Thyroid gland (tissue), 4 donors: ENCODE measurements around the gene NSFL1C. TPM values are rescaled to one million over a fixed set of nuclear protein-coding genes. Genes with fewer than 3 reads are reported as not detected.

ENCODE experiments used
- DNase-seq, 2 donors: peaks; one replicate each; pipeline ENCODE4 v3.0.0-alpha.2; 2019
- H3K27ac ChIP-seq, 3 donors: fragments of 200-600 bp; sonication (generic); 1 replicate in 2 of 3; 2 replicates in 1 of 3; pipeline ENCODE4 v1.5.1; 2016 to 2019; ENCODE audit warnings: mild to moderate bottlenecking in 1 of 3, moderate library complexity in 1 of 3
- H3K27me3 ChIP-seq: fragments of 200-600 bp; sonication (generic); one replicate; pipeline ENCODE4 v1.5.1; 2019
- H3K36me3 ChIP-seq, 2 donors: fragments of 200-600 bp; sonication (generic); one replicate each; pipeline ENCODE4 v1.5.1; 2016 to 2019
- H3K4me1 ChIP-seq, 2 donors: fragments of 200-600 bp; sonication (generic); one replicate each; pipeline ENCODE4 v1.5.1; 2017 to 2019
- H3K4me3 ChIP-seq, 3 donors: fragments of 200-600 bp; sonication (generic); replicated peaks in 1 of 3; 1 replicate in 2 of 3; 2 replicates in 1 of 3; pipeline ENCODE4 v1.5.1; 2016; ENCODE audit warnings: mild to moderate bottlenecking in 1 of 3
- H3K9me3 ChIP-seq: fragments of 200-600 bp; sonication (generic); one replicate; pipeline ENCODE4 v1.5.1; 2017
- POLR2A ChIP-seq, 2 donors: fragments of 450-650 bp; IDR thresholded peaks; one replicate each; pipeline ENCODE4 v1.6.1; 2017; ENCODE audit warnings: antibody characterized with exemption in 2 of 2, mild to moderate bottlenecking in 2 of 2, moderate library complexity in 1 of 2
- WGBS, 2 donors: methylation state at CpG; one replicate each; pipeline ENCODE4 v1.1.5; 2017; 5-methylcytosine and 5-hydroxymethylcytosine counted together
- intact Hi-C: fragments of 100-400 bp; cut with DNase I; formaldehyde crosslinking; loops from one replicate; pipeline ENCODE4 v1.15.1; 2023
- total RNA-seq, 4 donors: library from RNA; depleted of rRNA; stranded (reverse); fragments of >200 nt; gene quantifications; one replicate each; pipeline ENCODE4 v1.2.3, GENCODE V29; 2016
- TF ChIP-seq, protein P1 (sequence below), 6 experiments: fragments of 200-600 bp in 3 of 6; fragments of 450-650 bp in 3 of 6; sonication (generic) in 3 of 6; IDR thresholded peaks; one replicate each; pipeline ENCODE4 v1.5.1; 2016 to 2019; ENCODE audit warnings: antibody characterized with exemption in 6 of 6, mild to moderate bottlenecking in 2 of 6, inconsistent platforms in 1 of 6, moderate library complexity in 1 of 6

The NSFL1C gene
- total RNA-seq, 4 donors from 2014 or later = 42.2 to 51.3 (median 48.8) TPM

DNA sequence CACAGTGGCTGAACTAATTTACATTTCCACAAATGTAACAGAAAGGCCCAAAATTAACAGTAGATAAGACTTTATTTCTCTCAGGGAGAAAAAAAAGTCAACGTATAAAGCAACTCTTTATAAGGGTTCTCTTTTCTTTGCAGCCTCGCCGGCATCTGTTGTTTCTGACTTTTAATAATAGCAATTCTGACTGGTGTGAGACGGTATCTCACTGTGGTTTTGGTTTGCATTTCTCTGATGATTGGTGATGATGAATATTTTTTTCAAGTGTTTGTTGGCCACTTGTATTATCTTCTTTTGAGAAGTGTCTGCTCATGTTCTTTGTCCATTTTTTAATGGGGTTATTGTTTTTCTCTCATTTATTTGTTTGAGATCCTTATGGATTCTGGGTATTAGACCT lies 46.6 kb downstream of the NSFL1C start:
- intact Hi-C loops = no loop called here
- Histone ChIP-seq H3K4me3 (no peak overlapping the region), H3K27me3 (no peaks in the 10 kb centered on the region), H3K36me3 (no peaks in the 10 kb centered on the region), H3K9me3 (no peaks in the 10 kb centered on the region), H3K4me1 (no peaks in the 10 kb centered on the region), H3K27ac (no peak overlapping the region)
- no peak for DNase-seq
- 95% methylated on average over 4 of the region's 4 CpGs for WGBS, 2 donors
- TF ChIP-seq, protein P1, sequence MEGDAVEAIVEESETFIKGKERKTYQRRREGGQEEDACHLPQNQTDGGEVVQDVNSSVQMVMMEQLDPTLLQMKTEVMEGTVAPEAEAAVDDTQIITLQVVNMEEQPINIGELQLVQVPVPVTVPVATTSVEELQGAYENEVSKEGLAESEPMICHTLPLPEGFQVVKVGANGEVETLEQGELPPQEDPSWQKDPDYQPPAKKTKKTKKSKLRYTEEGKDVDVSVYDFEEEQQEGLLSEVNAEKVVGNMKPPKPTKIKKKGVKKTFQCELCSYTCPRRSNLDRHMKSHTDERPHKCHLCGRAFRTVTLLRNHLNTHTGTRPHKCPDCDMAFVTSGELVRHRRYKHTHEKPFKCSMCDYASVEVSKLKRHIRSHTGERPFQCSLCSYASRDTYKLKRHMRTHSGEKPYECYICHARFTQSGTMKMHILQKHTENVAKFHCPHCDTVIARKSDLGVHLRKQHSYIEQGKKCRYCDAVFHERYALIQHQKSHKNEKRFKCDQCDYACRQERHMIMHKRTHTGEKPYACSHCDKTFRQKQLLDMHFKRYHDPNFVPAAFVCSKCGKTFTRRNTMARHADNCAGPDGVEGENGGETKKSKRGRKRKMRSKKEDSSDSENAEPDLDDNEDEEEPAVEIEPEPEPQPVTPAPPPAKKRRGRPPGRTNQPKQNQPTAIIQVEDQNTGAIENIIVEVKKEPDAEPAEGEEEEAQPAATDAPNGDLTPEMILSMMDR (IDR thresholded peaks at IDR 0.05) = no peak
- no peak for TF ChIP-seq POLR2A (IDR thresholded peaks at IDR 0.05)

DNA sequence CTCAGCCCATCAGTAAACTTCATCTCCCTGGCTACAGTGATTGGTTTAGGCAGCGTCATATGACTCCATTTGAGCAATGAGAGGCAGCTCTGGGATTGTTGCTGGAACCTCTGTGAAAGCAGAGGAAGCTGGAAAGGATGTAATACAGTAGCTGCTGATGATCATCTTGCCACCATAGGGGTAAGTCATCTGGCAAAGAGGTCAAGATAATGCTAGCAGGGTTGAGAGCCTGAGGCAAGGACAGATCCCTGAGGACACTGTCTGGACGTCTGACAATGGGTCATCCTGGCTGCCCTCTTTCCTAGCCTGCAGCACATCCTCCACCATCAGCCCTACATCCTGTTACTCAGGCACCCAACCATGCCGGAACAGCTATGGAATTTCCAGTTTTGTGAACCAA lies 48.3 kb downstream of the NSFL1C start:
- H3K36me3 ChIP-seq = no peaks in the 10 kb centered on the region
- H3K27me3 ChIP-seq = no peaks in the 10 kb centered on the region
- H3K4me3 ChIP-seq = no peak overlapping the region
- no peaks in the 10 kb centered on the region for H3K4me1 ChIP-seq
- WGBS, 2 donors = 49 to 61% methylated on average over 3 of the region's 3 CpGs
- no peak overlapping the region for H3K27ac ChIP-seq
- TF ChIP-seq, protein P1 (IDR thresholded peaks at IDR 0.05) = no peak
- no peak for TF ChIP-seq POLR2A (IDR thresholded peaks at IDR 0.05)
- intact Hi-C loops = no loop called here
- H3K9me3 ChIP-seq = no peaks in the 10 kb centered on the region
- DNase-seq = no peak

DNA sequence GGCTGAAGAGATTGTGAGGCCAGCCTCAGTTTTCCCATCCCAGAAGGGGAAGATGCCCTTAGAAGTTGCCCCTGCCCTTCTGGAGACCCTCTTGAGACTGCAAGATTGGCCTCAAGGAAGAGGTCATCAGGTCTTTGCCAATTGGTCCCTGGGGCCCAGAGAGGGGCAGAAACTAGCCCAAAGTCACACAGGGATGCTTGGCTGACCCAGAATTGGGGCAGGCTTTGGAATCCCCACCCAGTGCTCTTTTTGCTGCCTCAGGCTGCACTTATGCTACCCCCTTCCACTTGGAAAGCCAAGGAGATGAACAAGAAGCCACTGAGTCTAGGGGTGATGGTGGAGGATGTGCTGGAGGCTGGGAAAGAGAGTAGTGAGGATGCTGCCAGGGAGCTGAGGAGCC lies 48.9 kb downstream of the NSFL1C start:
- no peaks in the 10 kb centered on the region for H3K27me3 ChIP-seq
- no peak overlapping the region for H3K4me3 ChIP-seq
- intact Hi-C loops = no loop called here
- no peak for DNase-seq
- H3K27ac ChIP-seq = no peak overlapping the region
- H3K9me3 ChIP-seq = no peaks in the 10 kb centered on the region
- H3K4me1 ChIP-seq = no peaks in the 10 kb centered on the region
- no peak for TF ChIP-seq POLR2A (IDR thresholded peaks at IDR 0.05)
- H3K36me3 ChIP-seq = no peaks in the 10 kb centered on the region

DNA sequence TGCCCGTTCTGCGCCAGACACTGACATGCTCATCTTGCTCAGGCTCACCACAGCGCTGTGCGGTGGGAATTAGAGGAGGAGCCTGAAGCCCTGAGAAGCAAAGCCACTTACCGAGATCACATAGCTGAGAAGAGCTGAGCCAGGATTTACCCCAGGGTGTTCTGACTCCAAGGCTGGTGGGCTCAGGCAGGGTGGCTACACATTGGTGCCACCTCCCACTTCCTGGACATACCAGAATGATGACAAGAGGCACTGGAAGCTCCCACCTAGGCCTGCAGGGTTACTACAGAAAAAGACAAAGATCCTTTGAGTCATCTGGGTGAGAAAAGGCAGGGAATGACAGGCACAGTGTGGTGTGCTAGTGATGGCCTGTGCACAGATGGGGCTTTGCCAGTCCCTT lies 49.4 kb downstream of the NSFL1C start:
- no peak overlapping the region for H3K4me3 ChIP-seq
- H3K27ac ChIP-seq = no peak overlapping the region
- no peaks in the 10 kb centered on the region for H3K4me1 ChIP-seq
- H3K27me3 ChIP-seq = no peaks in the 10 kb centered on the region
- TF ChIP-seq POLR2A (IDR thresholded peaks at IDR 0.05) = no peak
- TF ChIP-seq, protein P1 (IDR thresholded peaks at IDR 0.05) = no peak
- 48 to 79% methylated on average over 5 of the region's 5 CpGs for WGBS, 2 donors
- no peak for DNase-seq
- intact Hi-C loops = no loop called here
- no peaks in the 10 kb centered on the region for H3K9me3 ChIP-seq
- H3K36me3 ChIP-seq = no peaks in the 10 kb centered on the region

DNA sequence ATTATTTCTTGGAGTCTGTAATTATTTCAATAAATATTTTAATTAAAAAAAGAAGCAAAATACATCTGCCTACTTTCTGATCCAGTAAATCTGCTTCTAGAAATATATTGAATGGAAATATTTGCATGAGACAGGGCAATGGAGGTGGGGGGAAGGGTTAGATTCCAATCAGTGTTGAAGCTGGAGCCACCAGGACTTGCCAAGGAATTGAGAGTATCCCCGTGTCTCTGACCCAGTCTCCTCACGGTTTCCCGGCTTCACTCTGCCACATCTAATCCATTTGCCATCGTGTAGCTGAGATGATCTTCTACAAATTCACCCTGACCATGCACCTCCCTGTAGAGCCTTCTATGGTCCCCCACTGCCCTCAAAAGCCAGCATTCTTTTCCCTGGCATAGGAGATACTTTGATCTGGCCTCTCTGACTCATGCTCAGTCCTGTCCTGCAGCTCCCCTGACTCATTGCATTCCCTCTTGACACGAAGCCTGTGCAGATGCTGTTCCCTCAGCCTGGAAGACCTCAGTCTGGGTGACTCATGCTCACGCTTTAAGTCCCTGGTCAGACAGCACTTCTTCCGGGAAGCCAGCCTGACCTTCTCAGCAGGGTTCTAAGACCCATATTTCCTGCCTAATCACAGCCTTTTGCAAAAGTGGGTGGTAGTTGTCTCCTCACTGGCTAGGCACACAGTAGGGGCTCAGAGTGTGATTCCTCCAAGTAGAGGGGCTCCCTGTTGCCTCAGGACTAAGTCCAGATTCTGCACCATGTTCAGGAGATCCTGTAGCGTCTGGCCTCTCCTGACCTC lies 50.8 kb downstream of the NSFL1C start:
- no peaks in the 10 kb centered on the region for H3K27me3 ChIP-seq
- H3K36me3 ChIP-seq = no peaks in the 10 kb centered on the region
- TF ChIP-seq, protein P1 (IDR thresholded peaks at IDR 0.05) = no peak
- no peak for TF ChIP-seq POLR2A (IDR thresholded peaks at IDR 0.05)
- H3K4me3 ChIP-seq = no peak overlapping the region
- H3K9me3 ChIP-seq = no peaks in the 10 kb centered on the region
- intact Hi-C loops = no loop called here
- no peaks in the 10 kb centered on the region for H3K4me1 ChIP-seq
- WGBS, 2 donors = 75 to 82% methylated on average over 8 of the region's 8 CpGs
- H3K27ac ChIP-seq = no peak overlapping the region
- DNase-seq = no peak
